CD1c-positive myeloid dendritic cell (primary cell): ENCODE data around the gene KIT.
A peak's percentile ranks its signal among the peaks of the same experiment; 100 is the strongest.

Experiments used
- DNase-seq: peaks from one replicate; pipeline ENCODE4 v3.0.0-alpha.2; 2016; ENCODE audit errors: extremely low spot score

Gene KIT

DNA sequence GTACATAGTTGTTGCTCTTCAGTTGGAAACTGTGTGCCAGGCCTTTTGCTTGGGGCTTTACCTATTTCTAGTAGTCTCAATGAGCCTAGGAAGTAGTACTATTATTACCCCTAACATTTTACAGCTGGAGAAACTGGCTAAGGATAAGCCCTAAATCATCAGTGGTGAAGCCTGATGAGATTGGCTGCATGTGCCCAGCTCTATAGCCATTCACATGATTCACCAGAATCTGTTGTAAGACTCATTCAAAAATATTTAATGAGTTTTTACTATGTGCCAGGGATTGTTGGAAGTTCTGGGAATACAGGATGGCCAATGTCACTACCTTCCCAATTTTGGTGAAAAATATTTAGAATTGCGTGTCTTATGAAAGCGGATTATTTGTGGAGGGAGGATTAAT, 2.8 kb downstream of the KIT start:
- no peak for DNase-seq

DNA sequence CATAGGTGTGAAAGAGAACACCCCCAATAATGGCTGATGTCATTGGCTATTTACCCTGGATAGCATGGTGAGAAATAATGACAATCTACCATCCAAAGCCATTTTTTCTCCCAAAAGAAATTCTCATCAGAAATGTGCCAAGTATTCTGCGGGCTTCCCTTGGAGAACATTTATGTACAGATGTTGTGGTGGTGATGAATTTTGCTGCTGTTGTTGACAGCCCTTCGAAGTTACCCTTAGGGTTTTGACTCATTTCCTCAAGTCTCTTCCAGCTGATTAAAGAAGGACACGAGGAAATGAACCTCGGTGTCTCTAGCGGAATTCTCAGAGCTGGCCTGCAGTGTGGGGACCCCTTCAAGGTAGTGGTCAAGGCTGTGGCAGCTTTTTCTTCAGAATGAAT, 3.4 kb downstream of the KIT start:
- DNase-seq: no peak

GRCh38 chr4:54661686-54662085, 3.9 kb downstream of the KIT start:
- DNase-seq: no peak

GRCh38 chr4:54662123-54662522, 4.4 kb downstream of the KIT start:
- DNase-seq: no peak

DNA sequence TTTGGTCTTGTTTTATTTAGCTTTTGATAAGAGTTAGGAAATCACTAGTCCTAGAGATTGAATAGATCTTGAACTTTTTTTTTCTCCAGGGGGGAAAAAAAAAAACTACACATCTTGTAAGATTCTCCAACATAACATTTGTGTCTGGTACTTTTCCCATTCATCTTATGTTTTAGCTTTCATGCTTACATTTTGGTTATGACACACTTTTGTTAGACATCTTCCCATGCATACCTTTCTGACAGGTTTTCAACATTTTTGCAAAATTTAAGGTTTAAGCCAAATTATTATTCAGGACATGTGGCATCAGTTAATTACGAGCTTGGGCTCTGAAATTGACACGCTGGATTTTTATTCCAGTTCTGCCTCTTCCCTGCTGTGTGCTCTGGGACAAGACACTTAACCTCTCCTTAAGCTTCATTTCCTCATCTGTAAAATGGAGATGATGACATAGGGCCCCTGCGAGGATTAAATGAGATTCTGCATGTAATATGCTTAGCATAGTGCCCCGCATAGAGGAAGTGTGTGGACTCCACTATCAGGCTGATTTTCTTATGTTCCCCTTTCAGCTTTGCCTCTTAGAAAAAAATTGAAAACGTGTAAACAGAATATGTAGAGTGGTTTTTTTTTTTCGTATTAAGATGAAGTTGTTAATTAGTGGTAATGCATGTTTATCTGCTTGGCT, 5.3 kb downstream of the KIT start:
- peak; percentile 71 for DNase-seq

GRCh38 chr4:54664400-54664799, 6.6 kb downstream of the KIT start:
- DNase-seq: no peak

DNA sequence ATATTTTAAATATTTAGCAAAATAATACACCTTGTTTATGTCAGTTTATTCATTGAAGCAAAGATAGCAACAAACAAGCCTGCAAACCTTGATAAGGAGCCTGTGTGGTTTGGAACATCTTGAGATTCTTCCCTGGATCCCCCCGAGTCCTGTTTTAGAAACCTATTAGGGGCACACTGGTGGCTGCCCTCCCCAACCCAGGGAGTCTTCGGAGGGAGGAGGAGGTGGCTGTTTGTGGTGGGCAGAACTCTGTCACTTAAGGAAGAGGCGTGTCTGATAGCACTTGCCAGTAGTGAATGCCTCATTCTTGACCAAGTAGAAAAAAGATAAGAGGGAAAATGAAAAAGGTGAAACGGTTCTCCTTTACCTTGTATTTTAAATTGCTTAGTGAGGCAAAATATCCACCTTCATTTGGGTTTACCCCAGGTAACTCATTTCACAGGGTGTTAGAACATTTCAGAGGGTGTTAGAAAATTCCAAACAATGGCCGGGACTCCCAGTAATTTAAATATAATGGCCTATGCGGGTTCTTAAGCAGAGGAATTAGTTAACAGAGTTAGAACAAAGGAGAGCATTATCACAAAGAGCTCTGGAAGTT, 10.4 kb downstream of the KIT start:
- DNase-seq: no peak

- DNase-seq: no peak
Measured at GRCh38 chr4:54669831-54670230, 12.1 kb downstream of the KIT start.

DNA sequence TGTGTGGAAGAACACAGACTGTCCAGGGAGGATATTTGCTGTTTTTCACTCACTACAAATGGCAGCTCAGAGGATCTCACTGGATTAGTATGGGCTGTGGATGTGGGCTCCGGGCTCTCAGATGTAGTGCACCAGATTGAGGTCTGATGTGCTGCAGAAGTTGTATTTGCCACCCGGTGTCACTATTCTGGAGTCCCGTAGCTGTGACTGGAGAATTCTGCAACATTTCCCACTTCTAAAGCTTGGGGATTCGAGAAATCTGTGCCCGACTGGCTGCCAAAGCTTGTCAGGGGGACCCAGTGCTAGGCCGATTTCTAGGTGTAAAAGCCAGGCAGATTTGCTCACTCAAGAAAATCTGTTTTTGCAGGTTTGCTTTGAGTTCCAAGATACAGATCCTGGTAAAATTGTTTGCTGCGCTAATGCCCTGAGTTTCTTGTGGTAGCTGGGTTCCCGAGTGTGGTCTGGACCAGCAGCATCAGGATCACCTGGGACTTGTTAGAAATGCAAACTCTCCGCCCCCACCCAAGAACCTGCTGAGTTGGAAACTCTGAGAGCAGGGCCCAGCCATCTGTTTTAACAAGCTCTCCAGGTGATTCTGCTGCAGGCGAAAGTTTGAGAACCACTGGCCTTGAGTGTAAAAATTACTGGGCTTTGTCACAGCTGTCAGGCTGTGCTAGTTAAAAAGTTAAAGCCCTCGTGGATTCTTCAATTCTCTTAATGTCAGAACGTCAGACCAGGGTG, 18.1 kb downstream of the KIT start:
- no peak for DNase-seq

DNA sequence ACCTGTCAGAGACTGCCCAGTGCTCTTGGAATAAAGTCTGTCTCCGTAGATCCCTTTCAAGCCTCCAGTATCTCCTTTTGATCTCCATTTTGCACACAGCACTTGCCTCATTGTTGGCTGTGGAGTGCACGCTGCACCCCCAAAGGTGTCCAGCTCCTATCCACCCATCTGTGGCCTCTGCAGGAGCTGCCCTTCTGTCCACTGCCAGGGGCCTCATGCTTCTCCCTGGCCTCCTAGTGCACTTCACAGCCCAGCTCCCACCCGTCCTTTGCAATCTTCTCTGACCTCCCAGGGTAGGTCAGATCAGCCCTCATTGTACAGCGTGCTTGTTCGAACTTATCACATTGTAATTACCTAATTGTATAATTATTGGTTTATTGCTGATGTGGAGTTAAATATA, 18.9 kb downstream of the KIT start:
- no peak for DNase-seq

DNA sequence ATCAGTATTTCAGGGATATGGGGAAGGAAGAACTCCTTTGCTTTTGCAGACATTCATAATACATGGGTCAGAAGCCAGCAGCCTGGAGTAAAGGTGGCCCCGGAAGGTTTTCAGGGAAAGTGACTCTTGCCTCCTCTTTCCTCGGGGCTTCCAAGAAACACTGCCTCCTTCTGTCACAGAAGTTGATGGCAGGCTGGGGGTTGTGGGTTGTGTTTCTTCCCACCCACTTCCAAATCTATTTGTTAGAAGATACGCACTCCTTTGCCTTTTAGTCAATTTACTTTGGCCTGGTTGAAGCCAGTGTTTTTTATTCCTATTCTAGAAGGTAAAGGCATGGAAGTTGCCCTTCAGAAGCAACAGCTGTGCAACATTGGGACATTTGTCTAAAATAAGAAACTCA, 19.7 kb downstream of the KIT start:
- no peak for DNase-seq

GRCh38 chr4:54677853-54678650, 20.3 kb downstream of the KIT start:
- no peak for DNase-seq

DNA sequence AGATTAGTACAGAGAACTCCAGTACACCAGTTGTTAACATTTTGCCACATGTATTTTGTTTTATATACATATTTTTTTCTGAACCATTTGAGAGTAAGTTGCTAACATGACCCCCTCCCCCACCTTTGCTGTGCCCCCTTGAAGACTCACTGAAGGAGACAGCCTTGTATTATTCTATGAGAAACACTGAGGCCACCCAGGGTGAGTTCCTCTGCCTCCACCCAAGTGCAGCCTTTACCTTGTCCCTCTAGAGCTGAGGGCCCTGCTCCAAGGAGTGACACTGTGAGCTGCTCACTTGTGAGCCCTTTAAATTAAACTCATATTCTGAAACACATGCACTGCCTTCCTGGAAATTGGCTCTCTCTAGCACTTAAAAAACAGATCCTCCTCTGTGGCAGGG, 21.1 kb downstream of the KIT start:
- no peak for DNase-seq

DNA sequence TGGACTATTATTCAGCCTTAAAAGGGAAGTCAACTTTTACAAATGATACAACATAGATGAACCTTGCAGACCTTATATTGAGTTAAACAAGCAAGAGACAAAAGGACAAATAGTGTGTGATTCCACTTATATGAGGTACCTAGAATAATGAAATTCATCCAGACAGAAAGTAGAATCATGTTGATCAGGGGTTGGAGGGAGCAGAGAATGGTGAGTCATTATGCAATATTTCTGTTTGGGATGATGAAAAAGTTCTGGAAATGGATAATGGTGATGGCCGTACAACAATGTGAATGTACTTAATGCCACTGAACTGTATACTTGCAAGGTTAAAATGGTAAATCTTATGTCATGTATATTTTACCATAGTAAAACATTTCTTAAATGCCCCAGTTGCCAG, 22.1 kb downstream of the KIT start:
- no peak for DNase-seq

DNA sequence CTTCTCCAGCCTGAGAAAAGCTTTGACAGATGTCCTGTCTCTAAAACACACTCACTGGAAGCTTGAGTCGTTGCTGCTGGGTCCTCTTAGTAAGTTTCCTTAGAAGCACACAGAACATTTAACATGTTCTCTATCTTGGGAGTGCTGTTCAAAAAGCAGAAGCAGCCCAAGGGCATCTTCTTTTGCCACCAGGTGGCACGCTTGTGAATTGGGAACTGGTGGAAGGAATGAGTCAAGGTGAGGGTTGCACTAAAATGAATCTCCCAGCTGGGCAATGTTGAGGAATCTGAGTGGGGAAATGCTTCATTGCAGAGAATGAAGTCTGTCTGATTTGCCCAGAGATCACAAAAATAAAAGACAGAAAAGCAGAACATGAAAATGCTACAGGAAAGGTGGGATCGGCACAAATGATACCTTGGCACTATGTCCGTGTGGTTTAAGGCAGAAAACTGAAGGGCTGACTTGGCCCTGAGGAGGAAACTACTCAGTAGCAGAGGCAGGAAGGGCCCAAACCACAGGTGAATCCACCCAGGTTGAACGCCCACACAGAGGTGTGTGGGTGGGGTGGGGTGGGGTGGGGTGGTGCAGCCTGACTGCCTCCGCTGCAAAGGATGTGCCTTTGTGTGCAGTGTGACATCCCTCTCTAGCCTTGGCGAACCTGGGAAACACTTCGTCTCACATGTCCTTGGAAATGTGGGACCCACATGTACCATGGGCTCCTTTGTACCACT, 26.0 kb downstream of the KIT start:
- DNase-seq: peak; percentile 72

DNA sequence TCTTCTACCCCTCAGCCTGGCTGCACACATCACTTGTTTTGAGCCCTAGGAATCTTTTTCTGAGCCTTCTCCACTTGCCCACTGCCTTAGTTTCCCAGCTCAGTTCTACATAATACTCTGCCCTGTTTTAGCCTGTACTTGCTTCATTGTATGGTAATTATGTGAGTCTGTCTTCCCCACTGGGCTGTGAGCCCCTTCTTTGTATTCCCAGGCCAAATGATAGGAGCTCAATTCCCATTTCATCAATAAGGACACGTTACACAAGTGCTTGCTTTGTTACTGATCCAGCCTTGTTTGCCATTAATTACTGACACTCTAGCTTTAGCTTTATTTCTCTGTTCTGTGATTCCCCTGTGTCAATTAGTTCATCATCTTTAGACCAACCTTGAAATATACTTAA, 28.1 kb downstream of the KIT start:
- no peak for DNase-seq

DNA sequence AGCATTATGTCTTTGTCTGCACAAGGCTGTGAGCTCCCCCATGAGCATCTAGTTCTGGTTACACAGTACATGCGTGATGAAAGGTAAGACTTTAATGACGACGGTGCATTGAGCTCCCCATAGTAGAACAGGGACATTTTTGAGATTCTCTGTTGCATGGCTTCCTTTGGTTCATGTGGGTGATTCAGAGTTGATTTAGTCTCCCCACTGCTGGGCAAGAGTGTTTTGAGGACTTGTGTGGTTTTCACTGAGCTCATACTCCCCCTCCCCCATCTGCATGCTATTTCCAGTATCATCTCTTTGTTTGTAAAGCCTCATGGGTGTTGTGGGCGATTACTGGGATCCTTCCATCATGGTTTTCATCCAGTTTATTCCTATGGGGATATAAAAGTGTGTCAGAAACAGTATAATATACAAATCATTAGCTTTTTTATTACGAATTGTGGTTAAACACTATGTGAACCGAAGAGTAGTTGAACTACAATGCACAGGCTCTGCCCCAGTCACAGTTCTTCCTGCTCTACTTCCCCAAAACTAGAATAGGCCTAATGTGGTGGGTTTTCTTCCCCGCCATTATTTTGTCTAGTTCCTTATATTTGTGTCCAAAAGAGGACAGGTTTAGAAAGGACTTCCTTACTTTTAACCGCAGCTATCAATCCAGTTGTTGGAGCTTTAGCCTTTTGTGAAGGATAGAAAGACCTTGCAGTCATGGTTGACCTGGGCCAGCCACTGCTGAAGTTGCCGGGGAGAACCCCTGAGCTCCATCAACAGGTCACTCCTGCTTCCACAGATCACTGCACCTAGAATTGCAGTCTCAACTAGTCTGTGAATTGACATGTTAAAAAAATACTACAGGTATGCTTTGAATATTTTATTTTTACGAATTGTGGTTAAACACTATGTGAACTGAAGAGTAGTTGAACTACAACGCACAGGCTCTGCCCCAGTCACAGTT, 30.4 kb downstream of the KIT start:
- DNase-seq: peak; percentile 66

- DNase-seq: no peak
Measured at GRCh38 chr4:54695337-54695736, 37.6 kb downstream of the KIT start.

- no peak for DNase-seq
Measured at GRCh38 chr4:54695788-54696187, 38.0 kb downstream of the KIT start.

DNA sequence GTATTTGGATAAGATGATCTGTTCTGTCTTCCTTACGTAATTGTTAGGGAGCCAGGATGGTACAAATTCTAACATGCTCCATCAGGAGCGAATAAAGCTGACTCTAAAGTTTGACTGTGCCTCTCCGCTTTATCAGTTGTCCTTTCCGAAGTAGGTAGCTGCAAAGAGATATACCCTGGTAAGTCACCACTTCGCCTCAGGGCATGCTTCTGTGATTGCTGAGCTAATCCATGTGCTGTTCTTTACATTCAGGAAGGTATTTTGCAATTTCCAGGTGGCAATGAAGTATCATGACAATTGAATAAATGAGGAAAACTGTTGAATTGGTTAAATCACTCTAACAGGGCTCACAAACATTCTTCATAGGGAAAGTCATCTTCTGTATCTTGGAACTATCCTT, 38.9 kb downstream of the KIT start:
- DNase-seq: no peak

DNA sequence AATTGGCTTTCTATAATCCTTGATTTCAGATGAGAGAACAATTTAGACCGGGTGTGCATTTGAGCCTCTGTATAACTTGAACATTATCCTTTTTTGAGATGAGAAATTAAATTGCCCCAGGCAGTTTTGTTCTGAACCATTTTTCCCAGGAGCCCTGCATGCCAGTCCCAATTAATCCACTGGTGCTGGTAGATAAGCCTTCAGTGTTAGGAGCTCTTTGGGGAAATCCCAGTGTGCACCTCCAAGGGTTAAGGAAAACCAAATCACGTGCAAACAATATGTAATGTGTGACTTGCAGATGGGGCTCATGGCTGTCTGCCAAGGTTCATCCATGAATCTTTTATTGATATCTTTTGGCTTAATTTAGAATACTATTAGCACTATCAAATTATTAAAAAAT, 43.2 kb downstream of the KIT start:
- no peak for DNase-seq
